ENCODE results near the gene PRKCD. TPM values are rescaled to one million over a fixed set of nuclear protein-coding genes. Genes with fewer than 3 reads are reported as not detected.

The PRKCD gene
- total and polyA plus RNA-seq, 11 donors: 5.3 to 44.5 (median 11.6) TPM

DNA sequence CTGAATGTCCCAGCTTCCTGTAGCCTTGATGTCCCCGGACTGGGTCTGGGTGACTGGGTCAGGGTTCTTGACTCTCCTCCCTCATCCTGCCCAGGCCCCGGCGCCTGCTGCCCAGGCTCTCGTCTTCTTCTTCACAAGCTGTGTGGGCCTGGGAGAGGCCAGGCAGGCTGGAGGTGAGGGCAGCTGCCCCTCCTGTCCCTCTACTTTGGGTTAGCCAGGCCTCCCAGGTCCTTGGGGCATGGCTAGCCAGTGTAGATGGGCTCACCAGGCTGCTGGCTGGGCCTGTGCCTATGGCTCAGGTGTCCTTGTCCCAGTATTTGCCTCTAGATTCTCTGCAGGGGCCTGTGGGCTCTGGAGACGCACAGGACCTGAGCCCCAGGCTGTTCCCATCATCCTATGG is 63.0 kb downstream of the PRKCD start:
- H3K27ac ChIP-seq: peak overlapping the region in 2 of 12 donors; percentile 6 to 26
- H3K27me3 ChIP-seq: no peaks in the 10 kb centered on the region
- no peak overlapping the region for H3K4me3 ChIP-seq
- H3K36me3 ChIP-seq: peaks cover 5 to 63% (median 54%) of the 10 kb centered on the region in 9 donors
- no peak for ATAC-seq
- intact Hi-C loops (cut with DNase I): loop anchor here in 4 of 10 donors (5.0 to 10.0 kb wide), 4 partner anchors 63 to 491 kb away; no protein-coding TSS in a partner anchor
- 83 to 94% (median 88%) methylated on average over 4 to 5 of the region's 5 CpGs for WGBS, 4 donors
- H3K4me1 ChIP-seq: peaks cover 0 to 8% (median 0%) of the 10 kb centered on the region in 12 donors
- DNase-seq: peak in 1 of 5 donors; percentile 23
- H3K9me3 ChIP-seq: no peaks in the 10 kb centered on the region
- TF ChIP-seq, protein P1, sequence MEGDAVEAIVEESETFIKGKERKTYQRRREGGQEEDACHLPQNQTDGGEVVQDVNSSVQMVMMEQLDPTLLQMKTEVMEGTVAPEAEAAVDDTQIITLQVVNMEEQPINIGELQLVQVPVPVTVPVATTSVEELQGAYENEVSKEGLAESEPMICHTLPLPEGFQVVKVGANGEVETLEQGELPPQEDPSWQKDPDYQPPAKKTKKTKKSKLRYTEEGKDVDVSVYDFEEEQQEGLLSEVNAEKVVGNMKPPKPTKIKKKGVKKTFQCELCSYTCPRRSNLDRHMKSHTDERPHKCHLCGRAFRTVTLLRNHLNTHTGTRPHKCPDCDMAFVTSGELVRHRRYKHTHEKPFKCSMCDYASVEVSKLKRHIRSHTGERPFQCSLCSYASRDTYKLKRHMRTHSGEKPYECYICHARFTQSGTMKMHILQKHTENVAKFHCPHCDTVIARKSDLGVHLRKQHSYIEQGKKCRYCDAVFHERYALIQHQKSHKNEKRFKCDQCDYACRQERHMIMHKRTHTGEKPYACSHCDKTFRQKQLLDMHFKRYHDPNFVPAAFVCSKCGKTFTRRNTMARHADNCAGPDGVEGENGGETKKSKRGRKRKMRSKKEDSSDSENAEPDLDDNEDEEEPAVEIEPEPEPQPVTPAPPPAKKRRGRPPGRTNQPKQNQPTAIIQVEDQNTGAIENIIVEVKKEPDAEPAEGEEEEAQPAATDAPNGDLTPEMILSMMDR (IDR thresholded peaks at IDR 0.05): no peak

DNA sequence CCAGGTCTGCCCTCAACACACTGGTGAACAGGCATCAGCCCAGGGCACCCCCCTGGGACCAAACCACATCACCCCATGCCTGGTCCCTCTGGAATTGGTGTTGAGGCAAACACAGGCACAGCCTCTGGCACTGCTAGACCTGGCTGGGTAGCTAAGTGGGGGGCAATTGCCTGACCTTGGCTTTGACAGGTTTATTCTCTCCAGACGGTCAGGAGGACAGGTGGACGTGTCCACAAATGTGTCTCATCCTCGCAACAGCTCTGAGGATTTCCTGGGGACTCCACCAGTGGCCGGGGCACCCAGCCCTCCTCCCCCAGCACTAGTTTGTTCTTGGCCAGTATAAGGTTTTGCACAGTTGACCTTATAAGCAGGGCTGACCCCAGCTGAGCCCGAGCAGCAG is 63.5 kb downstream of the PRKCD start:
- WGBS, 4 donors: 85 to 94% (median 87%) methylated on average over 5 of the region's 5 CpGs
- Histone ChIP-seq H3K36me3 (peaks cover 5 to 68% (median 59%) of the 10 kb centered on the region in 9 donors), H3K9me3 (no peaks in the 10 kb centered on the region), H3K4me1 (peaks cover 0 to 6% (median 0%) of the 10 kb centered on the region in 12 donors), H3K4me3 (no peak overlapping the region), H3K27me3 (no peaks in the 10 kb centered on the region), H3K27ac (no peak overlapping the region)
- ATAC-seq (no peak), DNase-seq (peak in 1 of 5 donors; percentile 13)
- TF ChIP-seq, protein P1 (IDR thresholded peaks at IDR 0.05): no peak
- TF ChIP-seq POLR2A (IDR thresholded peaks at IDR 0.05): no peak
- intact Hi-C loops (cut with DNase I): loop anchor here in 4 of 10 donors (5.0 to 10.0 kb wide), 4 partner anchors 63 to 490 kb away; no protein-coding TSS in a partner anchor

DNA sequence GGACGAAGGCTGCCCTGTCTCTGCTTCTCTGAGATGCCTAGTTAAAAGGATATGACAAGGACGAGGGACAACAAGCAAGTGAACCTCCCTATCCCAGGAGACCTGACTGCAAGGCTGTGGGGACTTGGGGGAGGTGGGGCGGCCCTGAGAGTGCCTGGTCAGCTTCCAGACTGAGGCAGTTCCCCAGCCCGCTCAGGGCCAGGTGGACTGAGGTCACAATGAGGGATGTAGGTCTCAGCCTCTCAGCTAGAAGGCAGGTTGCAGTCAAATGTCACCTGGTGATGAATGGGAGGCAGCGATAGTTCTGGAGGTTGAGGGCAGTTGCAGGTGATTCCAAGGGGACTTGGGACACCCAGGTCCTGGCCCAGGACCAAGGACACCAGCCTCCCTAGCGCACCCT is 64.2 kb downstream of the PRKCD start:
- TF ChIP-seq, protein P1 (IDR thresholded peaks at IDR 0.05): no peak
- no peak for TF ChIP-seq POLR2A (IDR thresholded peaks at IDR 0.05)
- peak in 1 of 5 donors; percentile 25 for DNase-seq
- WGBS, 4 donors: 81 to 90% (median 87%) methylated on average over 5 to 6 of the region's 6 CpGs

DNA sequence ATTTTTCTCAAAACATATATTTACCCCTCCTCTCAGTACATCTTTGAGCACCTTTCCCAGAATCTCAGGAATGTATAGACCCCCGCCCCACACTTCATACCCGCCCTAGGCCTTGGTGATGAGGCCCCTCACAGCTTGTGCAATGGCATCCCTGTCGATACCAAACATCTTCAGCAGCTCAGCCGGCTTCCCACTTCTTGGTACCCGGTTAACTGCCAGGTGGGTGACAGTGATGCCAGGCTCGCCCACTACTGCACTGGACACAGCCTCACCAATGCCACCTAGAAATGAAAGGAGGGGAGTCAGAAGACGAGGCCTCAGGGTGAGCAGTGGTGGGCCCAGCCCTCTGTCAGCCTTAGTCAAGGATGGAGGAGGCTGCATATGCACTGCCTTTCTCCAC is 64.6 kb downstream of the PRKCD start:
- no peak overlapping the region for H3K27ac ChIP-seq
- no peak for ATAC-seq
- H3K9me3 ChIP-seq: no peaks in the 10 kb centered on the region
- TF ChIP-seq, protein P1 (IDR thresholded peaks at IDR 0.05): no peak
- no peak for TF ChIP-seq POLR2A (IDR thresholded peaks at IDR 0.05)
- H3K4me1 ChIP-seq: no peaks in the 10 kb centered on the region
- intact Hi-C loops (cut with DNase I): loop anchor here in 2 of 10 donors (10.0 kb wide), 2 partner anchors 479 to 489 kb away; no protein-coding TSS in a partner anchor
- H3K27me3 ChIP-seq: no peaks in the 10 kb centered on the region
- peaks cover 5 to 80% (median 70%) of the 10 kb centered on the region in 9 donors for H3K36me3 ChIP-seq
- H3K4me3 ChIP-seq: no peak overlapping the region
- 87 to 92% (median 90%) methylated on average over 7 of the region's 7 CpGs for WGBS, 4 donors
- peak in 1 of 5 donors; percentile 2 for DNase-seq

More for the DNA sequence above, 64.2 kb downstream of the PRKCD start:
- intact Hi-C loops (cut with DNase I): loop anchor here in 2 of 10 donors (10.0 kb wide), 2 partner anchors 480 to 490 kb away; no protein-coding TSS in a partner anchor
- Histone ChIP-seq H3K9me3 (no peaks in the 10 kb centered on the region), H3K27me3 (no peaks in the 10 kb centered on the region), H3K4me3 (no peak overlapping the region), H3K27ac (no peak overlapping the region), H3K36me3 (peaks cover 5 to 75% (median 66%) of the 10 kb centered on the region in 9 donors), H3K4me1 (peaks cover 0 to under 1% (median 0%) of the 10 kb centered on the region in 12 donors)
- no peak for ATAC-seq
